Activated gamma-delta T cell treated with anti-CD3 and anti-CD28 coated beads, Interleukin-2, amount 50 U/mL, for 16 hours (primary cell): ENCODE measurements around the gene CPNE2.
"Not testable (repeated sequence)": the region's sequence is repeated elsewhere in the genome, so short reads cannot be mapped to it uniquely, and the experiment has no call there.

Experiments used
- DNase-seq: peaks from one replicate; pipeline ENCODE4 v3.0.0-alpha.2; 2020; ENCODE audit warnings: low read depth

CPNE2 gene

DNA sequence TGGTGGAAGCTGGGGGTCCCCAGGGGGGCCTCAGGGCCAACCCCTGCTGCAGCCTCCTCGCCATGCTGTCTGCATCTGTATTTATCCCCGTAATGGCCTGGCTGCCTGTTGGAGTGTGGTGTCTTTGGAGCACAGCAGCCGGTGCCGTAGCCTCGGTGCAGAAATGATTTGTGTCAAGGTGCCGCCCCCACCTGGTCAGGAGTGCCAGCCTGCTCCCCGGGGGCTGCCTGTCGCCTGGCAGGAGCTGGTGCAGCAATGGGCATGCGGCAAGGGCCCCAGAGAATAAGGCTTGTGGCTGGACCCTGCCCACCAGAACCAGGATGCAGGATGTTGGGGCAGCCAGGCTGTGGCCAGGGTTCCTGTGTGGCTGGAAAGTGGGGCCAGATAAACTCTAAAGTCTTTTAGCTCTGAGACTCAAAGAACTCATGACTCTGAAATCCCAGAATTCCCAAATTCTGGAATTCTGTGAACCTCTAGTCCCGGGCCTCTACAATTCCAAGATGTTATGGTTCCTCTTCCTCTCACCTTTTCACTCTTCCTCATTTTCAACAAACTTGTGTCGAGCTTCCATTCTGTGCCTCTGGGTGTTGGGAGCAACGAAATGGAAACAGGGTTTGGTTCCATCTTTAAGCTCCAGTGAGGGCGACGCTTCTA is 5.9 kb downstream of the CPNE2 start:
- no peak for DNase-seq

GRCh38 chr16:57099965-57100364 is 7.6 kb downstream of the CPNE2 start:
- not testable (repeated sequence) for DNase-seq

GRCh38 chr16:57100445-57100844 is 8.1 kb downstream of the CPNE2 start:
- DNase-seq: no peak

GRCh38 chr16:57102888-57103851 is 10.8 kb downstream of the CPNE2 start:
- no peak for DNase-seq

- DNase-seq: no peak
These were observed 12.3 kb downstream of the CPNE2 start for GRCh38 chr16:57104706-57105105.

- DNase-seq: no peak
These were observed 12.8 kb downstream of the CPNE2 start for GRCh38 chr16:57105184-57105583.

- no peak for DNase-seq
These were observed 14.4 kb downstream of the CPNE2 start for GRCh38 chr16:57106767-57107166.

DNA sequence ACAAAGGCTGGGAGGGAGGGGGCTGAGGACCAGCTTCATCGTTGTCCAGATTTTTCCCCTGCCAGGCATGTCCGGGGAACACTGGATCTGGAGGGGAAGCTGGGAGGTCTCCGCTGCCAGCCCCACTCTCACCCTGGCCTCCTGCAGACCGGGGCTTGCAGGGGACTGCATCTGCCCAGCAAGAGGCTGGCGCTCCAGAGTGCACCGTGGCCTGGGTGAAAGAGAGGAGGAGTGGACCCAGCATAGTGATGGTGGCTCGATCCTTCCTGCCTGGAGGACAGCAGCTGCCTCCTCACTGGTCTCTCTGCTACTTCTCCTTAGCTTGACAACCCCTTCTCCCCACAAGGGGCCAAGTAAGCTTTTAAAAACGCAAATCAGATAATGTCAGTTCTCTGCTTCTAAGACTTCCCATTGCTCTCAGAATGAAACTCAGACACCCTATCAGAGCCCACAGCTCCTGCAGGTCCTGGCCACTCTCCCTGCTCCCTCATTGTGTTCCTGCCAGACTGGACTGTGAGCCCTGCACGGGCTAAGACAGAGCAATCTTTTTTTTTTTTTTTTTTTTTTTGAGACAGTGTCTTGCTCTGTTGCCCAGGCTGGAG is 15.0 kb downstream of the CPNE2 start:
- DNase-seq: no peak

GRCh38 chr16:57108432-57108831 is 16.0 kb downstream of the CPNE2 start:
- DNase-seq: no peak

DNA sequence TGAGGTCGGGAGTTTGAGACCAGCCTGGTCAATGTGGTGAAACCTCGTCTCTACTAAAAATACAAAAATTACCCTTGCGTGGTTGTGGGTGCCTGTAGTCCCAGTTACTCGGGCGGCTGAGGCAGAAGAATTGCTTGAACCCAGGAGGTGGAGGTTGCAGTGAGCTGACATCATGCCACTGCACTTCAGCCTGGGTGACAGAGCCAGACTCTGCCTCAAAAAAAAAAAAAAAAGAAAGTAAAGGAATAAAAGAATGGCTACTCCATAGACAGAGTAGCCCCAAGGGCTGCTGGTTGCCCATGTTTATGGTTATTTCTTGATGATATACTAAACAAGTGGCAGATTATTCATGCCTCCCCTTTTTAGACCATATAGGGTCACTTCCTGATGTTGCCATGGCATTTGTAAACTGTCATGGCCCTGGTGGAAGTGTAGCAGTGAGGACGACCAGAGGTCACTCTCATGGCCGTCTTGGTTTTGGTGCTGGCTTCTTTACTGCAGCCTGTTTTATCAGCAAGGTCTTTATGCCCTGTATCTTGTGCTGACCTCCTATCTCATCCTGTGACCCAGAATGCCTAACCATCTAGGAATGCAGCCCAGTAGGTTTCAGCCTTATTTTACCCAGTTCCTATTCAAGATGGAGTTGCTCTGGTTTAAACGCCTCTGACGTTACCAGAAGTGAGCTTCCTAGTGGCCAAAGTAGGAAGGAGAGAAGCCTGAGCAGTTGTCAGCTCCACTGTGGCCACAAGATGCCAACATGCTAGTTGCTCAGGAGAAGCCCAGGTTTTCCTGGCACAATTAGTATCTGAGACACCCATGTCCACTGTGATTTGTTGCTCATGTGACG is 17.1 kb downstream of the CPNE2 start:
- not testable (repeated sequence) for DNase-seq

DNA sequence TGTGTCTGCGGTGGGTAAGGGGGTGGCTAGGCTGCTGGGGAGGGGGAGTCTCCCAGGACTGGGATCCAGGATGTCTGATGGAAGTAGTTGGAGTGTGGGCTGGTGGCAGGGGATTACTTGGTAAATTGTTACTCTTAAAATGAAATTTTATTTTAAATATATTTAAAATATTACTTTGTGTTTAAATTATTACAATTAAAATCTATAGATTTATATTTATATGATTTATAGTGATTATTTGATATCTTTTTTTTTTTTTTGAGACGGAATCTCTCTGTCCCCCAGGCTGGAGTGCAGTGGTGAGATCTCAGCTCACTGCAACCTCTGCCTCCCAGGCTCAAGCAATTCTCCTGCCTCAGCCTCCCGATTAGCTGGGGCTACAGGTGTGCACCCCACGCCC is 18.6 kb downstream of the CPNE2 start:
- DNase-seq: no peak

GRCh38 chr16:57111420-57111819 is 19.0 kb downstream of the CPNE2 start:
- no peak for DNase-seq

DNA sequence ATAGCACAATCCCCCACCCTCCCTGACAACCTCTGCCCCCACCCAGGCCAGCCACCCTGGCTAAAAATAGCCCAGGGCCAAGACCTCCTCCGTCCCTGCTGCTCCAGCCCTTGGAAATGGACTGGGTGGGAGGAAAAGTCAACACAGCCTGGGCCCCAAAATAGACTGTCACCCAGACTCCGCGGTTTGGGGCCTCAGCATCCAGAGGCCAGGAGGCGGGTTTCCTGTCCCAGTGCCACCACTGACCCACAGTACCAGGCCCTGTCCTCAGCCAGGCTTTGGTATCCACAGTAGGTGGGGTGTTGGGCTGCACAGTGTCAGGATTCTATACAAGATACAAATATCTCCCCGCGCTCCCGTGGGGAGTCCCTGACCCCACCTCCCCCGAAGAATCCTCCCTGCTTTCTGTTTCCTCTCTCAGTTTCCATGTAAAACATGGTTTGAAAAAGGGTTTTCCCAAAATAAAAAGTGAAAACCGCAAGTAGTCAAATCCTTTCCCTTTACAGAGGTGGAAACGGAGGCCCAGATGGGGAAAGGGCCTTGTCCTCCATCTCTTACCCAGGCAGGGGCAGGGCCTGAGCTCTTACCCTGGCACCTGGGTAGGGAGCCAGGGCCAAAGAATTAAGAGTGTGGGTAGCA is 20.1 kb downstream of the CPNE2 start:
- no peak for DNase-seq

DNA sequence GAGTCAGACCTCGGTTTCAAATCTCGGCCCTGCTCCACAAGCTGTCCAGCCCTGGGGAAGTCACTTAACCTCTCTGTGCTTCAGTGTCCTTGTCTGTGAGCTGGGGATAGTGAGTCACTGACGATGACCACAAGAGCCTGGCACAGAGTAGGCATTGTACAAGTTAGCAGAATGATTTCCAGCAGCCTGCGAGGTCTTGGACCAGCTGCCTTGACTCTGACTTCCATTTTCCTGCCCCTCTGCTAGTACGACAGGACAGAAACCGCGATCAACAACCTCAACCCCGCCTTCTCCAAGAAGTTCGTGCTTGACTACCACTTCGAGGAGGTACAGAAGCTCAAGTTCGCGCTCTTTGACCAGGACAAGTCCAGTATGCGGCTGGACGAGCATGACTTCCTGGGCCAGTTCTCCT is 20.7 kb downstream of the CPNE2 start:
- DNase-seq: no peak

DNA sequence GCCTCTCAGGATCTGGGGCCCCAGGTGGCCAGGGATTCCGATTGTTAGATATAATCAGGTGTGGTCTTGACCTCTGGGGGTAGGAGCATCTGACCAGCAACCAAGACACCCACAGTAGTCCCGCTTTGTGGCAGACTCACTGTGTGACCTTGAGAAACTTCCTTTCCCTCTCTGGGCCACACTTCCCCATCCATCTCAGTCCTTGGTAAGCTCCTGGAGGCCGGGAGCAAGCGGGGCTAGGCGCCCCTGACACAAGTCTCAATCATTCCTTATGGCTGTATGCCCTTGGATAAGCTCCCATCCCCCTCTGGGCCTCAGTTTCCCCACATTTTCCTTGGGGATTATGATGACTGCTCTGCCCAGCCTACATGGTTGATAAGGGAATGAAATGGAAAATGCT is 21.3 kb downstream of the CPNE2 start:
- no peak for DNase-seq

DNA sequence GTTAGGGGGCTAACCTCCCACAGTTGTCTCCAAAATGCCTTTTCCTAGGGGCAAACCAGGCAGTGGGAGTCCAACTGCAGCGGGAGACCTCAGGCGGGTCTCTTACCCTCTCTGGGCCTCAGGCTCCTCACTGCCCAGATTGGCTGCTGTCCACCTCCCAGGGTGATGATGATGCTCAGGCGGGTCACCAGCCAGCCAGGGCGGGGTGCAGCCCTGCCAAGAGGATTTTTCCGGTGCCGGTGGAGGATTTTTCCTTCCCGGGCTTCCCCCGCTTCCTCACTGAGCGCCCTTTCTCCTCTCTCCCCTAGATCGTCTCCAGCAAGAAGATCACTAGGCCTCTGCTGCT is 22.8 kb downstream of the CPNE2 start:
- DNase-seq: no peak

DNA sequence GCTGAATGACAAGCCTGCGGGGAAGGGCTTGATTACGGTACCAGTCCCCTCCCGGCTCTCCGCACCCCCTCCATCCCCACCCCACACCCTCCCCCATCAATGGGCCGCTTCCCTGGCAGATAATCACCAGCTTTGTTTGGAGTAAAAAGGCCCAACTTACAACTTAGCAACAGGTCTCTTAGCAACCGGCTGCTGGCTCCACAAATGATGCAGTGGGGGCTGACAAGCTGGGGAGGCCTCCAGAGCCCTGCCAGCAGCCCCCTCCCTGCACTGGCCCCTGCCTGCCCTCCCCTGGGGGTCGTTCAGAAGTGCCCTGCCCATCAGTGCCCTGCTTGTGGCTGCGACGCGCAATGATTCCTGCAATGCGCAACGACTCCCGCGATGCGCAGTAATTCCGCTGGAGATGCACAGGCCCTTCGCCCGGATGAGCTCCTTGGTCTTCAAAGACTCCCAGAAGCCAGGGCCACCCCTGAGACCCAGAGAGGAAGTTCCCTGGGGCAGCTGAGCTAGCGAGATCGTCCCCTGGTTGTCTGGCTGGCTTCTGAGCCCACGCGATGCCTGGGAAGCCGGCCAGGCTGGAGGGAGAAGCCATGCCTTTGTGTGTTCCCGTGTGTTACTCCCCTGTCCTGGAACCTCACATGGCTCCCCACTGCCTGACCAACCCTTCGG is 23.3 kb downstream of the CPNE2 start:
- DNase-seq: no peak

- DNase-seq: no peak
These were observed 26.2 kb downstream of the CPNE2 start for GRCh38 chr16:57118461-57119084.

GRCh38 chr16:57123216-57123973 is 31.0 kb downstream of the CPNE2 start:
- no peak for DNase-seq
